Neutrophil (primary cell): ENCODE data around the gene PLAAT2.
"Not testable (repeated sequence)": the region's sequence is repeated elsewhere in the genome, so short reads cannot be mapped to it uniquely, and the experiment has no call there.

Experiments used
- H3K27ac ChIP-seq: fragments of 200-600 bp; sonication (generic); 2 replicates; pipeline ENCODE4 v1.5.1; 2016; ENCODE audit warnings: mild to moderate bottlenecking, moderate library complexity
- H3K27me3 ChIP-seq: fragments of 200-600 bp; sonication (generic); 2 replicates; pipeline ENCODE4 v1.6.0; 2016; ENCODE audit warnings: mild to moderate bottlenecking
- H3K36me3 ChIP-seq: fragments of 200-600 bp; sonication (generic); 2 replicates; pipeline ENCODE4 v1.5.1; 2017
- H3K4me1 ChIP-seq, 2 experiments: fragments of 200-600 bp in 1 of 2; sonication (generic) in 1 of 2; 1 replicate in 1 of 2; 2 replicates in 1 of 2; pipeline versions ENCODE4 v1.5.1 to v1.6.1; 2013 to 2016; ENCODE audit warnings: low read depth in 1 of 2, low read length in 1 of 2, mild to moderate bottlenecking in 1 of 2, moderate library complexity in 1 of 2; ENCODE audit not compliant: control insufficient read depth in 1 of 2, insufficient read depth in 1 of 2
- H3K4me3 ChIP-seq, 2 experiments: fragments of 200-600 bp in 1 of 2; sonication (generic) in 1 of 2; 1 replicate in 1 of 2; 2 replicates in 1 of 2; pipeline ENCODE4 v1.5.1; 2013 to 2016; ENCODE audit warnings: low read depth in 1 of 2, low read length in 1 of 2, mild to moderate bottlenecking in 1 of 2, moderate library complexity in 1 of 2
- H3K9me3 ChIP-seq: fragments of 200-600 bp; sonication (generic); 2 replicates; pipeline ENCODE4 v1.5.1; 2016
- TF ChIP-seq, protein P1 (sequence below): fragments of 200-600 bp; sonication (generic); IDR thresholded peaks from 2 replicates; pipeline ENCODE4 v1.5.1; 2016; ENCODE audit warnings: antibody characterized with exemption

PLAAT2 gene

DNA sequence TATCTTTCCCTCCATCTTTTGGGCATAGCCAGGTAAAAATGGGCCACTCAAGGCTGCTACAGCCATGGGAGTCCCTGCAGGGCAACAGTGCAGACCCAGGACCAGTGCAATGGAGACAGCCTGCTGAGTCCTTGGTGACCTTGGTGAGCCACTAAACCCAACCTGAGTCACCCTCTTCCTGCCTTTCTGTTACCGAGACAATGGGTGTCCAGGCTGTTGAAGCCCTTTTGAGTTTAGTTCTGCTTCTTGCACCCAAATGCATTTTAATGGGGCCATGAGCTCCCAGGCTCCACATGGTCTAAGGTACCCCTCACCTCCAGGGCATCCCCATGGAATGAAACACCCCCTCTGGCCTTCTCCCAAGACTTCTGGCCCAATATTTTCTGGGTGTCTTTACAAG, 27.4 kb downstream of the PLAAT2 start:
- Histone ChIP-seq H3K9me3 (no peaks in the 10 kb centered on the region), H3K36me3 (no peaks in the 10 kb centered on the region), H3K27ac (no peak overlapping the region), H3K4me3 (no peak overlapping the region), H3K4me1 (peaks cover 11 to 14% of the 10 kb centered on the region in 2 experiments), H3K27me3 (peaks cover 32% of the 10 kb centered on the region)
- TF ChIP-seq, protein P1, sequence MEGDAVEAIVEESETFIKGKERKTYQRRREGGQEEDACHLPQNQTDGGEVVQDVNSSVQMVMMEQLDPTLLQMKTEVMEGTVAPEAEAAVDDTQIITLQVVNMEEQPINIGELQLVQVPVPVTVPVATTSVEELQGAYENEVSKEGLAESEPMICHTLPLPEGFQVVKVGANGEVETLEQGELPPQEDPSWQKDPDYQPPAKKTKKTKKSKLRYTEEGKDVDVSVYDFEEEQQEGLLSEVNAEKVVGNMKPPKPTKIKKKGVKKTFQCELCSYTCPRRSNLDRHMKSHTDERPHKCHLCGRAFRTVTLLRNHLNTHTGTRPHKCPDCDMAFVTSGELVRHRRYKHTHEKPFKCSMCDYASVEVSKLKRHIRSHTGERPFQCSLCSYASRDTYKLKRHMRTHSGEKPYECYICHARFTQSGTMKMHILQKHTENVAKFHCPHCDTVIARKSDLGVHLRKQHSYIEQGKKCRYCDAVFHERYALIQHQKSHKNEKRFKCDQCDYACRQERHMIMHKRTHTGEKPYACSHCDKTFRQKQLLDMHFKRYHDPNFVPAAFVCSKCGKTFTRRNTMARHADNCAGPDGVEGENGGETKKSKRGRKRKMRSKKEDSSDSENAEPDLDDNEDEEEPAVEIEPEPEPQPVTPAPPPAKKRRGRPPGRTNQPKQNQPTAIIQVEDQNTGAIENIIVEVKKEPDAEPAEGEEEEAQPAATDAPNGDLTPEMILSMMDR = no peak

DNA sequence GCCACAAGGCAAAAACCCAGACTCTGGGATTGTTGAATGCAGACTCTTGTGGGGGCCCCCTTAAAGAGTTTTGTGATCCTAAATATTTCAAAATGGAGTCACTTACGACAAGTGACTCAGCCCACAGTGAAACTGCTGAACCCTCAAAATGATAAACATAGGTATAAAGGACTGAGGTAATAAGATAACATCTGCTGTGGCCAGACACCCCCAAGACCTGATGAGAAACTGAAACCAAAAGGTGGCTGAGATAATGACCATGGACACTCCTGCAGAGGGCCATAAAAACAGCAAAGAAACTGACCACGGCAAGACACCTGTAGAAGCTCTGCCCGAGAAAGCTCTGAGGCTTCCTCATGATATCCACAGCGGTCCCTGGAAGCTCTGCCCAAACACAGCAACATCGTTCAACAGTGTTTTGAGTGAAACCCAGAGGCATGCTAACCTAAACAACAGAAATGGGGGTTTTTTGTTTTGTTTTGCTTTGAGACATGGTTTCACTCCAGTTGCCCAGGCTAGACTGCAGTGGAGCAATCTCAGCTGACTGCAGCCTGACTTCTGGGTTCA, 28.2 kb downstream of the PLAAT2 start:
- peaks cover 11 to 14% of the 10 kb centered on the region in 2 experiments for H3K4me1 ChIP-seq
- TF ChIP-seq, protein P1 = no peak
- H3K27ac ChIP-seq = no peak overlapping the region
- H3K36me3 ChIP-seq = no peaks in the 10 kb centered on the region
- no peaks in the 10 kb centered on the region for H3K9me3 ChIP-seq
- no peak overlapping the region for H3K4me3 ChIP-seq
- H3K27me3 ChIP-seq = peaks cover 32% of the 10 kb centered on the region

DNA sequence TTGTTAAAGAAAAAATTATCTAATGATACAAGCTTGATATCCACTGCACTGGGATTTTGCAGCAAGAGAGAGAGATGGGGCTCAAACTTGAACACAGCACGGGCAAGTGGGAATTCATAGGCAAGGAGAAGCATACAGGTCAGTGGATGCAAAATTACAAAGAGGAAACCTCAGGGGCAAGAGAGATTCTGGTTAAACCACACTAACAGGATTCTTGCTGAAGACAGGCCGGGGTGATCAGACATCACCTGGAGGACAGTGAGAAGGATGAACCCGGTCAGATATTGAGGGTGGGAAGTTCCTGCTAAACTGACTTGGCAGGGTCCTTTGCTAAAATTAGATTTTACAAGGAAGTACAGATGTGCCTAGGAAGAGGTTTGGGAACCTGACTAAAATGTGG, 29.1 kb downstream of the PLAAT2 start:
- Histone ChIP-seq H3K9me3 (no peaks in the 10 kb centered on the region), H3K4me1 (peaks cover 11 to 14% of the 10 kb centered on the region in 2 experiments), H3K36me3 (no peaks in the 10 kb centered on the region), H3K27ac (no peak overlapping the region), H3K27me3 (peaks cover 32% of the 10 kb centered on the region), H3K4me3 (no peak overlapping the region)
- TF ChIP-seq, protein P1 = no peak

DNA sequence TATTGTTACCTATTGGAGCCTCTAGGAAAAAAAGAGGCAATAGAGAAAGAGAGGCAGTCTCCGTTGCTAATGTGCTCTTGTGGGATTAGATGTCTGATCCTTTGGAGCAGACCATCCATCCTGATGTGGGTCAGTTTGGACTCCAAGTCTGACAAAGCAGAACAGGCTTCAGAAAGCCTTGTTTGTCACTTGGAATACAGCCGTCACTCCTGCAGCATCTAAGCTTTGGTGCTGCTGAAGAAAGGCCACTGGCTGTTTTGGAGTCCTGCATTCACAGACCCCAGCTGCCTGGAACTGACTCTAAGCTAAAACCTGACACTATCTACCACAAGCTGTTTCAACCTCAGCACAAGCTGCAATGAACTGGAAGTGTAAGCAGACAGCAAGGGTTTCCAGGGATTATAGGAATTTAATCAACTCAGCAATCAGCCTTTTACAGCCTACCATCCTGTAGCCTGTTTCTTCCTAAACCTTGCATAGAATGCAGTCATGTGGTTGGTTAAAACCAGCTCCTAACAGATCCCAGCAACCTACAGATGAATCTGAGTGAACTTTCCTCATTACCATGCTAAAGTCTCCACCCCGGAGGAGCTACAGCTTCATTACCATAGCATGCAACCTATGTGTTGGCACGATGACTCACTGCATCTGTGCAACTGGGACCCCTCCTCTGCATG, 30.2 kb downstream of the PLAAT2 start:
- Histone ChIP-seq H3K4me3 (no peak overlapping the region), H3K9me3 (no peaks in the 10 kb centered on the region), H3K27me3 (peaks cover 34% of the 10 kb centered on the region), H3K27ac (no peak overlapping the region), H3K4me1 (peaks cover 11 to 14% of the 10 kb centered on the region in 2 experiments), H3K36me3 (no peaks in the 10 kb centered on the region)
- TF ChIP-seq, protein P1 = no peak

DNA sequence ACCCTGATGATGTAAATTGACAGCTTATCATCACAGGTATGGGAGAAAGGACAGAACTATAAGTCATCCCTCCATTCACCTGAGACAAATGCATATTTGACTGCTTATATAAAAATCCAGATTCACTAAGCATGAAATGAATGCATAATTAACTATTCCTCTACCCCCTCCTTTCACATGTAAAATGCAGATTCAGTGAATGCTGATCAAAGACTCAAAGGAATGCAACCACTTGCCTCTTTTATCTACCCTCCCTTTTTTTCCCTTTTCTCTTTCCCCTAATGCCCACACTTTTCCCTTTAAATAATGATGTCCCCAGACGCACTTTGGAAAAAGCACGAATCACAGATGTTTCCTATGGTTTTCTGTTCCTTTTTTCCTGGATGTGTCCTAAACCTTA, 31.1 kb downstream of the PLAAT2 start:
- Histone ChIP-seq H3K4me3 (no peak overlapping the region), H3K9me3 (no peaks in the 10 kb centered on the region), H3K27ac (no peak overlapping the region), H3K27me3 (peaks cover 36% of the 10 kb centered on the region), H3K36me3 (no peaks in the 10 kb centered on the region), H3K4me1 (peaks cover 5 to 7% of the 10 kb centered on the region in 2 experiments)
- TF ChIP-seq, protein P1 = no peak

DNA sequence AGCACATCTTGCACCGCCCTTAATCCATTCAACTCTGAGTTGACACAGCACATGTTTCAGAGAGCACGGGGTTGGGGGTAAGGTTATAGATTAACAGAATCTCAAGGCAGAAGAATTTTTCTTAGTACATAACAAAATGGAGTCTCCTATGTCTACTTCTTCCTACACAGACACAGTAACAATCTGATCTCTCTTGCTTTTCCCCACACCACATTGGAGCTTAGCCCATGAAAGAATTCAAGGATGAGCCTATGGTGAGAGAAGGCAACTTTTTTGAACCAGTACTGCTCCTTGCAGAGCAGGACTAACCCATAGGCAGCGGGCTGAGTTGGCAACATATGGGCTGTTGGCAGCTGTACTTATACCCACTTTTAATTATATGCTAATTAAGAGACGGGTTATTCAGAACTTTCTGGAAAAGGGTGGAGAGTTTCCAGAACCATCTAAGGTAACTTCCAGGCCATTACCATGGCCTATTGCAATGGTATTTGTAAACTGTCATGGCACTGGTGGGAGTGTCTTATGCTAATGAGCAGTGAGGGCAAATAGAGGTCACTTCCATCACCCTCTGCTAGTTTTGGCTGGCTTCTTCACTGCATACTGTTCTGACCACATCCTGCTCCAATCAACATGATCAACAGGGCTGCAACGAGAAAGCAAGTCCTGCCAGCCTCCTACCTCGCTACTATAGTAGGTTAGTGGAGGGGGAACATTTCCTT, 31.9 kb downstream of the PLAAT2 start:
- not testable (repeated sequence) for H3K36me3 ChIP-seq, H3K27ac ChIP-seq, H3K9me3 ChIP-seq, H3K4me1 ChIP-seq, H3K4me3 ChIP-seq
- H3K27me3 ChIP-seq = peaks cover 36% of the 10 kb centered on the region
